VCaP (cell line): ENCODE results near the gene SH3PXD2A.

Experiments
- H3K27ac ChIP-seq: fragments of 450-650 bp; 2 replicates; pipeline ENCODE4 v1.5.1; 2017
- CTCF ChIP-seq: fragments of 450-650 bp; conservative IDR thresholded peaks from 2 replicates; pipeline ENCODE4 v1.5.1; 2017; ENCODE audit warnings: mild to moderate bottlenecking, moderate library complexity

SH3PXD2A gene

DNA sequence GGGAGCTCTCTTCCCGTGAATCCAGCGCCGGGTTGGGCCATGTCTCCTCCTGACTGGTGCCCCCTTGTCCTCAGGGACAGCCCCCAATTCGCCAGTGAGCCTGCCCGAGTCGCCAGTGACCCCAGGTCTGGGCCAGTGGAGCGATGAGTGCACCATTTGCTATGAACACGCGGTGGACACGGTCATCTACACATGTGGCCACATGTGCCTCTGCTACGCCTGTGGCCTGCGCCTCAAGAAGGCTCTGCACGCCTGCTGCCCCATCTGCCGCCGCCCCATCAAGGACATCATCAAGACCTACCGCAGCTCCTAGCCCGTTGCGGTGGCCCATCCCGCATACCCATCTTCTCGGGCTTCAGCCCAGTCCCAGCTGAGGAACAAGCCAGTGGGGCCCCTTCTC lies 265.3 kb downstream of the SH3PXD2A start:
- H3K27ac ChIP-seq, result no peak overlapping the region
- TF ChIP-seq CTCF, result no peak

GRCh38 chr10:103589074-103589630 lies 266.2 kb downstream of the SH3PXD2A start:
- H3K27ac ChIP-seq, result no peak overlapping the region
- no peak for TF ChIP-seq CTCF

GRCh38 chr10:103587073-103587472 lies 268.3 kb downstream of the SH3PXD2A start:
- no peak overlapping the region for H3K27ac ChIP-seq
- TF ChIP-seq CTCF, result no peak

DNA sequence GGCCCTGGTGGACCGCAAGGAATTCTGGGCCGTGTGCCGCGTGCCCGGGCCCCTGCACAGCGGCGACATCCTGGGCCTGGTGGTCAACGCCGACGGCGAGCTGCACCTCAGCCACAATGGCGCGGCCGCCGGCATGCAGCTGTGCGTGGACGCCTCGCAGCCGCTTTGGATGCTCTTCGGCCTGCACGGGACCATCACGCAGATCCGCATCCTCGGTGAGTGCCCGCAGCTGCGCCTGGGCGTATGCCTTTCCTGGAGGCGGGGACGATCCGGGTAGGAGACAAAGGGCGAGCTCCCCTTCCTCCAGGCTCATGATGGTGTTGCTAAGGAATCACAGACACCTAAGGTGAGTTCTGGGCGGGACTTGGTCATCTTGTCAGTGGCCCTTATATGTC lies 270.4 kb downstream of the SH3PXD2A start:
- TF ChIP-seq CTCF, result no peak
- no peak overlapping the region for H3K27ac ChIP-seq

- no peak overlapping the region for H3K27ac ChIP-seq
- TF ChIP-seq CTCF, result no peak
Measured at GRCh38 chr10:103584216-103585010, 271.0 kb downstream of the SH3PXD2A start.

DNA sequence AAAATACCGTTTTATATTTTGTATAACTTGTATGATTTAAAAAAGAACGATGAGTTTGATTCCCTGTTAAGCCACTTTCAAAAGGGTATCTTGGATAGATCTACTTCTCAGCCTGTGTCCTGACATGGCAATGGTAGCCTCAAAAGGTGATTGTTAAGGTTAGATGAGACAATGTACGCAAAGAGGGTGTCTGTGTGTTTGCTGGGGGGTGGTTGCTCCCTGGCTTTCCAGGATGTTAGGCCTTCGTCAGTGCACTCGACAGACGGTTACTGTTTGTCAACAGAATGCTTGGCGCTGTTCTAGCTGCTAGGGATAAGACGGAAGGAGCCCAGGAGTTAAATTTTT lies 271.5 kb downstream of the SH3PXD2A start:
- no peak for TF ChIP-seq CTCF
- H3K27ac ChIP-seq, result no peak overlapping the region

GRCh38 chr10:103582331-103583123 lies 272.8 kb downstream of the SH3PXD2A start:
- no peak for TF ChIP-seq CTCF
- H3K27ac ChIP-seq, result no peak overlapping the region
